ENCODE data around the gene IST1. TPM values are rescaled to one million over a fixed set of nuclear protein-coding genes. Genes with fewer than 3 reads are reported as not detected.

The IST1 gene
- total and polyA plus RNA-seq, 10 donors: 99.0 to 249 (median 213) TPM

GRCh38 chr16:71894229-71894920 is 956 bp upstream of the IST1 start:
- peak overlapping the region; percentile 64 to 95 (median 85) for H3K4me3 ChIP-seq
- intact Hi-C loops (cut with DNase I; ENCODE audit: low total_unique reads): loop anchor here (10.0 kb wide), 1 partner anchor 200 kb away; the partner anchor contains the start of genes DHX38 and TXNL4B
- no peaks in the 10 kb centered on the region for H3K27me3 ChIP-seq (replicated peaks in 1 of 7)
- 0 to 1% (median 0%) methylated on average over 31 of the region's 31 CpGs for WGBS, 5 donors
- TF ChIP-seq POLR2AphosphoS5 (IDR thresholded peaks at IDR 0.05) (peak in 1 of 3 donors; percentile 52), CTCF (IDR thresholded peaks at IDR 0.05 in 8 of 11, conservative IDR thresholded peaks at IDR 0.05 in 3 of 11) (no peak)
- peaks cover 0 to 9% (median 0%) of the 10 kb centered on the region in 6 donors for H3K36me3 ChIP-seq
- DNase-seq: peak; percentile 83
- peaks cover 24 to 42% (median 39%) of the 10 kb centered on the region in 6 donors for H3K4me1 ChIP-seq
- H3K27ac ChIP-seq: peak overlapping the region; percentile 93 to 99 (median 97)
- H3K9me3 ChIP-seq: no peaks in the 10 kb centered on the region

GRCh38 chr16:71895679-71896365 is 491 bp downstream of the IST1 start:
- peak overlapping the region; percentile 64 to 95 (median 85) for H3K4me3 ChIP-seq
- no peaks in the 10 kb centered on the region for H3K9me3 ChIP-seq
- H3K4me1 ChIP-seq: peaks cover 38 to 57% (median 53%) of the 10 kb centered on the region in 6 donors
- 0 to 1% (median 0%) methylated on average over 21 to 44 of the region's 44 CpGs for WGBS, 5 donors
- peak; percentile 92 for DNase-seq
- TF ChIP-seq CTCF (IDR thresholded peaks at IDR 0.05 in 8 of 11, conservative IDR thresholded peaks at IDR 0.05 in 3 of 11): no peak
- TF ChIP-seq POLR2AphosphoS5 (IDR thresholded peaks at IDR 0.05): no peak
- no peak for TF ChIP-seq POLR2A (IDR thresholded peaks at IDR 0.05)
- intact Hi-C loops (cut with DNase I; ENCODE audit: low total_unique reads): loop anchor here (5.0 to 10.0 kb wide), 2 partner anchors 89 to 199 kb away; partner anchors contain the start of genes AP1G1, DHX38 and TXNL4B
- peaks cover 0 to 9% (median 0%) of the 10 kb centered on the region in 6 donors for H3K36me3 ChIP-seq
- H3K27me3 ChIP-seq (replicated peaks in 1 of 7): no peaks in the 10 kb centered on the region
- peak overlapping the region; percentile 93 to 99 (median 97) for H3K27ac ChIP-seq

- peaks cover 38 to 67% (median 64%) of the 10 kb centered on the region in 6 donors for H3K4me1 ChIP-seq
- DNase-seq: no peak
- no peaks in the 10 kb centered on the region for H3K9me3 ChIP-seq
- intact Hi-C loops (cut with DNase I; ENCODE audit: low total_unique reads): loop anchor here (5.0 to 10.0 kb wide), 2 partner anchors 90 to 198 kb away; partner anchors contain the start of genes AP1G1, DHX38 and TXNL4B
- H3K36me3 ChIP-seq: peaks cover 0 to 9% (median 0%) of the 10 kb centered on the region in 6 donors
- TF ChIP-seq CTCF (IDR thresholded peaks at IDR 0.05 in 8 of 11, conservative IDR thresholded peaks at IDR 0.05 in 3 of 11): no peak
- TF ChIP-seq POLR2A (IDR thresholded peaks at IDR 0.05): no peak
- TF ChIP-seq POLR2AphosphoS5 (IDR thresholded peaks at IDR 0.05): no peak
- no peaks in the 10 kb centered on the region for H3K27me3 ChIP-seq (replicated peaks in 1 of 7)
- peak overlapping the region in 5 of 8 donors; percentile 93 to 99 (median 97) for H3K27ac ChIP-seq
- 31 to 40% (median 34%) methylated on average over 15 of the region's 15 CpGs for WGBS, 5 donors
- peak overlapping the region; percentile 64 to 95 (median 85) for H3K4me3 ChIP-seq
These were observed 1.5 kb downstream of the IST1 start for GRCh38 chr16:71896764-71897368.
